Lower leg skin (tissue), 3 donors: ENCODE measurements around the gene NDUFS3.

ENCODE experiments used
- POLR2A ChIP-seq, 2 donors: fragments of 450-650 bp; IDR thresholded peaks; one replicate each; pipeline ENCODE4 v1.6.1; 2016 to 2017; ENCODE audit warnings: antibody characterized with exemption in 2 of 2, mild to moderate bottlenecking in 1 of 2, moderate library complexity in 1 of 2
- TF ChIP-seq, protein P1 (sequence below), 3 donors: fragments of 450-650 bp; IDR thresholded peaks; one replicate each; pipeline ENCODE4 v1.5.1; 2016; ENCODE audit warnings: antibody characterized with exemption in 3 of 3, mild to moderate bottlenecking in 3 of 3, moderate library complexity in 2 of 3

DNA sequence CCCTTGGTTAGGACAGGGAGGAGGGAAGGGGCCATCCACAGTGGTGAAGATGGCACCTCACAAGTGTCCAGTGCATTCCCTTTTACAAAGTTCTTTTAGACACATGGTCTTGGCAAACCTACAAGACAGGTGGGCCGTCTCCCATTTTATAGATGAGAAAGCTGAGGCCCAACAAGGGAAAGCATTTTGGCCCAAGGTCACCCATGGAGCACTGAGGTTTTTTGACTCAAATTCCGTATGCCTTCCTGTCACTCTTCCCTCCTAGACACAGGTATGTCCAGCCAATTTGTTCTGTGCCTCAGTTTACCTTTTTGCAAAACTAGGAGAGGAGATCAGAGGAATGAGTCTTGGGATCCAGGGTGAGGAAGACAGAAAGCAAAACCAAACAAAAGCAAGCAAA, 14.1 kb downstream of the NDUFS3 start:
- TF ChIP-seq, protein P1, sequence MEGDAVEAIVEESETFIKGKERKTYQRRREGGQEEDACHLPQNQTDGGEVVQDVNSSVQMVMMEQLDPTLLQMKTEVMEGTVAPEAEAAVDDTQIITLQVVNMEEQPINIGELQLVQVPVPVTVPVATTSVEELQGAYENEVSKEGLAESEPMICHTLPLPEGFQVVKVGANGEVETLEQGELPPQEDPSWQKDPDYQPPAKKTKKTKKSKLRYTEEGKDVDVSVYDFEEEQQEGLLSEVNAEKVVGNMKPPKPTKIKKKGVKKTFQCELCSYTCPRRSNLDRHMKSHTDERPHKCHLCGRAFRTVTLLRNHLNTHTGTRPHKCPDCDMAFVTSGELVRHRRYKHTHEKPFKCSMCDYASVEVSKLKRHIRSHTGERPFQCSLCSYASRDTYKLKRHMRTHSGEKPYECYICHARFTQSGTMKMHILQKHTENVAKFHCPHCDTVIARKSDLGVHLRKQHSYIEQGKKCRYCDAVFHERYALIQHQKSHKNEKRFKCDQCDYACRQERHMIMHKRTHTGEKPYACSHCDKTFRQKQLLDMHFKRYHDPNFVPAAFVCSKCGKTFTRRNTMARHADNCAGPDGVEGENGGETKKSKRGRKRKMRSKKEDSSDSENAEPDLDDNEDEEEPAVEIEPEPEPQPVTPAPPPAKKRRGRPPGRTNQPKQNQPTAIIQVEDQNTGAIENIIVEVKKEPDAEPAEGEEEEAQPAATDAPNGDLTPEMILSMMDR (IDR thresholded peaks at IDR 0.05), result no peak
- no peak for TF ChIP-seq POLR2A (IDR thresholded peaks at IDR 0.05)
